OCI-LY3 (cell line): ENCODE data around the gene CYP24A1.

ENCODE experiments used
- EZH2phosphoT487 ChIP-seq: fragments of 200-600 bp; shearing (Covaris generic); IDR thresholded peaks from 2 replicates; pipeline ENCODE4 v1.6.1; 2018; ENCODE audit warnings: antibody characterized with exemption, mixed run types, low read depth
- TF ChIP-seq, protein P1 (sequence below): fragments of 200-600, 300-600 bp; sonication (generic); IDR thresholded peaks from 2 replicates; pipeline ENCODE4 v1.5.1; 2014; ENCODE audit warnings: antibody characterized with exemption, low read length, low read depth

DNA sequence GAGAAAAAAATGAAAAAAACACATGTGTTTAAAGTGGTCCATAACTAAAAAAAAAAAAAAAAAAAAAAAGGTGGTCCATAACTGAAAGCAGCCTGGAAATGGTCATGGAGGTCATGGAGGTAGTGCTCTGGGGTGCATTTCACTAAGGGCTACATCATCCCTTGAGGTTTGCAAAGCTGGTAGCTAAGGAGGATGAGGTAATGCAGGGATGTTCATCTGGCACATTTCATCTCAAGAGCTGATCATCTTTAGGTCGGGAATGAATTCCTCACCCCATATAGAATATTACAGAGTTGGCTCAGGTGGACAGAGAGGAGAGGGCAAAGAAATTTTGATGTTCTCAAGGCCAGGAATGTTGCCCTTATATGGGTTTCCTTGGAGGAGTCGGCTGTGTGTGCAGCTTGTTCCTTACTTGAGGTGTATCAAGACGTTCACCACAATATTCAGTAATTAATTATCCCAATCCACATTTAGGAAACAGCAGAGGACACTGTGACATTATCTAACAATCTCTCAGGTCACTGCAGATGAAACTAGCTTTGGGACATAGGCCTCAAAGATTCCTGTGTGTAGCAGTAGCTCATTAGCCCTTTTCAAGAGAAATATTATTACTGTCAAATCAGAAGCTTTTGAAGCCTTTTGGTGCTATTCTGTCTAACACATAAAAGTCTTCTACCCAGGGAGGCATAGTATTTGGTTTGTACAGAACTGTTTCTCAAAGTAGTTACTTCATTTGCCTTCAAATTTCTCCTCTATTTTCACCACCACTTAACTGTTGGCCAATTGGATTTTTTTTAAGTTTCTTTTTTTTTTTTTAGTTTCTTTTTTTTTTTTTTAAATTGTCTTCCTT is 46.8 kb downstream of the CYP24A1 start:
- TF ChIP-seq, protein P1, sequence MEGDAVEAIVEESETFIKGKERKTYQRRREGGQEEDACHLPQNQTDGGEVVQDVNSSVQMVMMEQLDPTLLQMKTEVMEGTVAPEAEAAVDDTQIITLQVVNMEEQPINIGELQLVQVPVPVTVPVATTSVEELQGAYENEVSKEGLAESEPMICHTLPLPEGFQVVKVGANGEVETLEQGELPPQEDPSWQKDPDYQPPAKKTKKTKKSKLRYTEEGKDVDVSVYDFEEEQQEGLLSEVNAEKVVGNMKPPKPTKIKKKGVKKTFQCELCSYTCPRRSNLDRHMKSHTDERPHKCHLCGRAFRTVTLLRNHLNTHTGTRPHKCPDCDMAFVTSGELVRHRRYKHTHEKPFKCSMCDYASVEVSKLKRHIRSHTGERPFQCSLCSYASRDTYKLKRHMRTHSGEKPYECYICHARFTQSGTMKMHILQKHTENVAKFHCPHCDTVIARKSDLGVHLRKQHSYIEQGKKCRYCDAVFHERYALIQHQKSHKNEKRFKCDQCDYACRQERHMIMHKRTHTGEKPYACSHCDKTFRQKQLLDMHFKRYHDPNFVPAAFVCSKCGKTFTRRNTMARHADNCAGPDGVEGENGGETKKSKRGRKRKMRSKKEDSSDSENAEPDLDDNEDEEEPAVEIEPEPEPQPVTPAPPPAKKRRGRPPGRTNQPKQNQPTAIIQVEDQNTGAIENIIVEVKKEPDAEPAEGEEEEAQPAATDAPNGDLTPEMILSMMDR: no peak
- no peak for TF ChIP-seq EZH2phosphoT487
